Glomerular visceral epithelial cell (primary cell): ENCODE measurements around the gene EVA1C.
"Not testable (repeated sequence)": the region's sequence is repeated elsewhere in the genome, so short reads cannot be mapped to it uniquely, and the experiment has no call there.

Experiments used
- DNase-seq: peaks from one replicate; pipeline ENCODE4 v3.0.0-alpha.2; 2016; ENCODE audit errors: extremely low spot score

The EVA1C gene

GRCh38 chr21:32499249-32500055 lies 86.9 kb downstream of the EVA1C start:
- no peak for DNase-seq

GRCh38 chr21:32503641-32504040 lies 91.1 kb downstream of the EVA1C start:
- not testable (repeated sequence) for DNase-seq

- not testable (repeated sequence) for DNase-seq
These were observed 93.3 kb downstream of the EVA1C start for GRCh38 chr21:32505767-32506166.

GRCh38 chr21:32506411-32506965 lies 94.0 kb downstream of the EVA1C start:
- DNase-seq, result not testable (repeated sequence)

GRCh38 chr21:32507342-32507919 lies 94.9 kb downstream of the EVA1C start:
- no peak for DNase-seq

- not testable (repeated sequence) for DNase-seq
These were observed 95.5 kb downstream of the EVA1C start for GRCh38 chr21:32508036-32508435.

GRCh38 chr21:32508558-32508957 lies 96.1 kb downstream of the EVA1C start:
- no peak for DNase-seq

GRCh38 chr21:32508975-32509374 lies 96.5 kb downstream of the EVA1C start:
- not testable (repeated sequence) for DNase-seq

- DNase-seq, result no peak
These were observed 102.0 kb downstream of the EVA1C start for GRCh38 chr21:32514275-32515055.

GRCh38 chr21:32515874-32516273 lies 103.4 kb downstream of the EVA1C start:
- DNase-seq, result no peak

GRCh38 chr21:32516756-32517649 lies 104.5 kb downstream of the EVA1C start:
- no peak for DNase-seq

GRCh38 chr21:32519945-32520874 lies 107.7 kb downstream of the EVA1C start:
- no peak for DNase-seq

- DNase-seq, result no peak
These were observed 108.6 kb downstream of the EVA1C start for GRCh38 chr21:32520875-32521735.

- no peak for DNase-seq
These were observed 109.3 kb downstream of the EVA1C start for GRCh38 chr21:32521736-32522355.

- no peak for DNase-seq
These were observed 111.0 kb downstream of the EVA1C start for GRCh38 chr21:32523463-32523862.

- DNase-seq, result no peak
These were observed 111.6 kb downstream of the EVA1C start for GRCh38 chr21:32523988-32524719.

- DNase-seq, result no peak
These were observed 112.8 kb downstream of the EVA1C start for GRCh38 chr21:32525282-32525681.

GRCh38 chr21:32529679-32530078 lies 117.2 kb downstream of the EVA1C start:
- no peak for DNase-seq
